Loucy (cell line): ENCODE measurements around the gene RFTN2.

Experiments used
- EZH2phosphoT487 ChIP-seq: fragments of 200-600 bp; IDR thresholded peaks from 2 replicates; pipeline ENCODE4 v1.6.1; 2018; ENCODE audit warnings: antibody characterized with exemption, mild to moderate bottlenecking, moderate library complexity, borderline replicate concordance
- TF ChIP-seq, protein P1 (sequence below): fragments of 200-600 bp; sonication (generic); conservative IDR thresholded peaks from 2 replicates; pipeline ENCODE4 v1.5.1; 2014; ENCODE audit warnings: mild to moderate bottlenecking, antibody characterized with exemption, low read length

DNA sequence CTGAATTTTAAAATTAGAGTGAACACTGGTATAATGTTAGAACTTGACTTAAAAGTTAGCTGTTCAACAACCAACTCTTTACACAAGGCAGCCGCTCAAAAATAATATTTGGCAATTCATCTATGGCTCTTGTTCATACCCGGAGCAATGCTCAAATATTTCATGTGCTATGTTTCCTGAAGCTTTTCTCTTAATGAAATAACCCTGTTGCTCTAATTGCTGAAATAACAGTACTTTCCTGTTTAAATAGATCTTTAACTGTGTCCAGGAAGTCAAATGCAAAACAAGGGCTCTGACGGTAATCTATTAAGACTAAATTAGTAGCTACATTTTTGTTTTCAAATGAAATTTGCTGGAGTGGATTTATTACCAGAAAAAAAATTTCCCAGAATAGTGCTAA, 33.7 kb downstream of the RFTN2 start:
- TF ChIP-seq, protein P1, sequence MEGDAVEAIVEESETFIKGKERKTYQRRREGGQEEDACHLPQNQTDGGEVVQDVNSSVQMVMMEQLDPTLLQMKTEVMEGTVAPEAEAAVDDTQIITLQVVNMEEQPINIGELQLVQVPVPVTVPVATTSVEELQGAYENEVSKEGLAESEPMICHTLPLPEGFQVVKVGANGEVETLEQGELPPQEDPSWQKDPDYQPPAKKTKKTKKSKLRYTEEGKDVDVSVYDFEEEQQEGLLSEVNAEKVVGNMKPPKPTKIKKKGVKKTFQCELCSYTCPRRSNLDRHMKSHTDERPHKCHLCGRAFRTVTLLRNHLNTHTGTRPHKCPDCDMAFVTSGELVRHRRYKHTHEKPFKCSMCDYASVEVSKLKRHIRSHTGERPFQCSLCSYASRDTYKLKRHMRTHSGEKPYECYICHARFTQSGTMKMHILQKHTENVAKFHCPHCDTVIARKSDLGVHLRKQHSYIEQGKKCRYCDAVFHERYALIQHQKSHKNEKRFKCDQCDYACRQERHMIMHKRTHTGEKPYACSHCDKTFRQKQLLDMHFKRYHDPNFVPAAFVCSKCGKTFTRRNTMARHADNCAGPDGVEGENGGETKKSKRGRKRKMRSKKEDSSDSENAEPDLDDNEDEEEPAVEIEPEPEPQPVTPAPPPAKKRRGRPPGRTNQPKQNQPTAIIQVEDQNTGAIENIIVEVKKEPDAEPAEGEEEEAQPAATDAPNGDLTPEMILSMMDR, result no peak
- no peak for TF ChIP-seq EZH2phosphoT487
